Body of pancreas (tissue), 4 donors: ENCODE results near the gene DNAH2. TPM values are rescaled to one million over a fixed set of nuclear protein-coding genes. Genes with fewer than 3 reads are reported as not detected.

Source experiments
- ATAC-seq: fragments of 150-250 bp; one replicate; pipeline ENCODE4 v1.9.1; 2016
- DNase-seq, 4 donors: peaks; one replicate each; pipeline ENCODE4 v3.0.0-alpha.2; 2019
- H3K27ac ChIP-seq, 4 donors: fragments of 200-600 bp; sonication (generic); 1 replicate in 3 of 4; 2 replicates in 1 of 4; pipeline versions ENCODE4 v1.5.1 to v1.6.1; 2016 to 2019; ENCODE audit warnings: mild to moderate bottlenecking in 1 of 4, mixed read lengths in 1 of 4, moderate library complexity in 1 of 4
- H3K27me3 ChIP-seq, 2 donors: fragments of 200-600 bp; sonication (generic); one replicate each; pipeline ENCODE4 v1.6.0; 2016; ENCODE audit warnings: mild to moderate bottlenecking in 1 of 2
- H3K36me3 ChIP-seq, 2 donors: fragments of 200-600 bp; sonication (generic); replicated peaks in 1 of 2; 2 replicates each; pipeline ENCODE4 v1.5.1; 2016; ENCODE audit warnings: low read depth in 2 of 2; ENCODE audit not compliant: insufficient read depth in 1 of 2
- H3K4me1 ChIP-seq: fragments of 200-600 bp; sonication (generic); one replicate; pipeline ENCODE4 v1.6.0; 2016
- H3K4me3 ChIP-seq, 2 donors: fragments of 200-600 bp; sonication (generic); 1 replicate in 1 of 2; 2 replicates in 1 of 2; pipeline ENCODE4 v1.5.1; 2016 to 2019
- H3K9me3 ChIP-seq, 3 donors: fragments of 200-600 bp; sonication (generic); 1 replicate in 2 of 3; 2 replicates in 1 of 3; pipeline ENCODE4 v1.5.1; 2016
- POLR2A ChIP-seq, 3 donors: fragments of 450-650 bp; IDR thresholded peaks; one replicate each; pipeline ENCODE4 v1.6.1; 2016; ENCODE audit warnings: antibody characterized with exemption in 3 of 3, mild to moderate bottlenecking in 2 of 3
- WGBS, 2 donors: methylation state at CpG; one replicate each; pipeline ENCODE4 v1.1.5; 2017; 5-methylcytosine and 5-hydroxymethylcytosine counted together
- intact Hi-C: fragments of 100-400 bp; cut with DNase I; formaldehyde crosslinking; loops from one replicate; pipeline ENCODE4 v1.15.1; 2023
- total RNA-seq, 2 donors: library from RNA; depleted of rRNA; stranded (reverse); fragments of >200 nt; gene quantifications; one replicate each; pipeline ENCODE4 v1.1.0, GENCODE V29; 2016
- TF ChIP-seq, protein P1 (sequence below), 7 experiments: fragments of 450-650 bp in 4 of 7; fragments of 200-600 bp in 3 of 7; sonication (generic) in 3 of 7; IDR thresholded peaks; one replicate each; pipeline ENCODE4 v1.5.1; 2016 to 2019; ENCODE audit warnings: antibody characterized with exemption in 7 of 7

DNAH2 gene
- total RNA-seq, 2 donors from 2014 or later: 0.26 to 0.66 TPM

DNA sequence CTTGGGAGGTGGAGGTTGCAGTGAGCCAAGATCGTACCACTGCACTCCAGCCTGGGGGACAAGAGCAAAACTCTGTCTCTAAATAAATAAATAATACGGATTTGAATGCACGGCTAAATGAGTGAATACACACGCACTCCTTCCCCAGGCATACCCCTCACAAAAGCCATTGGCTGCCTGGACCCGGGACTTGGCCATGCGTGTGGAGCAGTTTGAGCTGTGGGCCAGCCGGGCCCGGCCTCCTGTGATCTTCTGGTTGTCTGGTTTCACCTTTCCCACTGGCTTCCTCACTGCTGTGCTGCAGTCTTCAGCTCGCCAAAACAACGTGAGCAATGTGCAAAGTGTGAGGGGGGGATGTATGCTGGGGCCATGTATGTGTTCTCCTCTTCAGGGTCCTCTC is 114.9 kb downstream of the DNAH2 start:
- DNase-seq (no peak), ATAC-seq (no peak)
- no peak for TF ChIP-seq POLR2A (IDR thresholded peaks at IDR 0.05)
- TF ChIP-seq, protein P1, sequence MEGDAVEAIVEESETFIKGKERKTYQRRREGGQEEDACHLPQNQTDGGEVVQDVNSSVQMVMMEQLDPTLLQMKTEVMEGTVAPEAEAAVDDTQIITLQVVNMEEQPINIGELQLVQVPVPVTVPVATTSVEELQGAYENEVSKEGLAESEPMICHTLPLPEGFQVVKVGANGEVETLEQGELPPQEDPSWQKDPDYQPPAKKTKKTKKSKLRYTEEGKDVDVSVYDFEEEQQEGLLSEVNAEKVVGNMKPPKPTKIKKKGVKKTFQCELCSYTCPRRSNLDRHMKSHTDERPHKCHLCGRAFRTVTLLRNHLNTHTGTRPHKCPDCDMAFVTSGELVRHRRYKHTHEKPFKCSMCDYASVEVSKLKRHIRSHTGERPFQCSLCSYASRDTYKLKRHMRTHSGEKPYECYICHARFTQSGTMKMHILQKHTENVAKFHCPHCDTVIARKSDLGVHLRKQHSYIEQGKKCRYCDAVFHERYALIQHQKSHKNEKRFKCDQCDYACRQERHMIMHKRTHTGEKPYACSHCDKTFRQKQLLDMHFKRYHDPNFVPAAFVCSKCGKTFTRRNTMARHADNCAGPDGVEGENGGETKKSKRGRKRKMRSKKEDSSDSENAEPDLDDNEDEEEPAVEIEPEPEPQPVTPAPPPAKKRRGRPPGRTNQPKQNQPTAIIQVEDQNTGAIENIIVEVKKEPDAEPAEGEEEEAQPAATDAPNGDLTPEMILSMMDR (IDR thresholded peaks at IDR 0.05): no peak
- Histone ChIP-seq H3K27ac (no peak overlapping the region), H3K27me3 (no peaks in the 10 kb centered on the region), H3K4me3 (no peak overlapping the region), H3K9me3 (no peaks in the 10 kb centered on the region), H3K4me1 (peaks cover 14% of the 10 kb centered on the region), H3K36me3 (no peaks in the 10 kb centered on the region)
- WGBS, 2 donors: 85 to 87% methylated on average over 10 of the region's 10 CpGs
- intact Hi-C loops: no loop called here

DNA sequence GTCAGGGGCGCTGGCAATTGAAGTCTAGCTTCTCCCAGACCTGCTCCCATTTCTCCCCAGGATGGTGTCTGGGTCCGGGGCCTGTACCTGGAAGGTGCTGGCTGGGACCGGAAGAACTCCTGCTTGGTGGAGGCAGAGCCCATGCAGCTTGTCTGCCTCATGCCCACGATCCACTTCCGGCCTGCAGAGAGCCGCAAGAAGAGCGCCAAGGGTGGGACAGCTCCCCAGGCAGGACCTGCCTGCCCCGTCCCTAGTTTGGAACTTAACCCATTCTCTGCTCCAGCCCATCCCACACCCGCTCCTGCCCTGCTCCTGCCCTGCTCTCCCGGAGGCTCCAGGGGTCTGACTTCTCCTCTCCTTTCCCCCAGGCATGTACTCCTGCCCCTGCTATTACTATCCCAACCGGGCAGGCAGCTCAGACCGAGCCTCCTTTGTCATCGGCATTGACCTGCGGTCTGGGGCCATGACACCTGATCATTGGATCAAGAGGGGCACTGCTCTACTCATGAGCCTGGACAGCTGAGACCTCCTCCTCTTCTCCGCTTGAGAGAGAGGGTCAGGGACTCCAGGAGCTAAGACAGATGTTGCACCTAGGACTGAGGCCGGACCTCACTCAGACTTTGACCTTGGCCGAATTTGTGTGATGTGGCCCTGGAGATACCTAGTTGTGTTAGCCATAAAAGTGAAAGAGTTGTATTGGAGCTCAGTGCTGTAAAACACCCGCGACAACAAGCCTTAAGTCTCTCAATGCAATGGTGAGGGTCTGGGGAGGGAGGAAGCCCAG is 115.7 kb downstream of the DNAH2 start:
- WGBS, 2 donors: 44 to 53% methylated on average over 17 to 19 of the region's 19 CpGs
- TF ChIP-seq POLR2A (IDR thresholded peaks at IDR 0.05): no peak
- TF ChIP-seq, protein P1 (IDR thresholded peaks at IDR 0.05): no peak
- DNase-seq (no peak), ATAC-seq (no peak)
- peak overlapping the region in 3 of 4 donors; percentile 100 for H3K27ac ChIP-seq
- no peaks in the 10 kb centered on the region for H3K36me3 ChIP-seq
- intact Hi-C loops: no loop called here
- peaks cover 19% of the 10 kb centered on the region for H3K4me1 ChIP-seq
- H3K4me3 ChIP-seq: no peak overlapping the region
- H3K27me3 ChIP-seq: no peaks in the 10 kb centered on the region
- no peaks in the 10 kb centered on the region for H3K9me3 ChIP-seq

GRCh38 chr17:7833795-7834541 is 116.4 kb downstream of the DNAH2 start, which contains the start of gene KDM6B:
Gene KDM6B (plus strand): TSS chr17:7834217. CDS start chr17:7845555, 11,338 bp downstream.
- TF ChIP-seq, protein P1 (IDR thresholded peaks at IDR 0.05): no peak
- peak; percentile 3 to 54 (median 32) for TF ChIP-seq POLR2A (IDR thresholded peaks at IDR 0.05)
- DNase-seq: peak; percentile 94 to 97 (median 96)
- WGBS, 2 donors: 0 to 2% methylated on average over 10 to 48 of the region's 49 CpGs
- H3K4me1 ChIP-seq: peaks cover 25% of the 10 kb centered on the region
- intact Hi-C loops: no loop called here
- H3K4me3 ChIP-seq: peak within 1 kb of the TSS; percentile 28 to 33
- H3K27ac ChIP-seq: peak within 1 kb of the TSS; percentile 97 to 100 (median 100)
- no peaks in the 10 kb centered on the region for H3K27me3 ChIP-seq
- no peaks in the 10 kb centered on the region for H3K36me3 ChIP-seq
- H3K9me3 ChIP-seq: no peaks in the 10 kb centered on the region
- peak; percentile 57 for ATAC-seq

DNA sequence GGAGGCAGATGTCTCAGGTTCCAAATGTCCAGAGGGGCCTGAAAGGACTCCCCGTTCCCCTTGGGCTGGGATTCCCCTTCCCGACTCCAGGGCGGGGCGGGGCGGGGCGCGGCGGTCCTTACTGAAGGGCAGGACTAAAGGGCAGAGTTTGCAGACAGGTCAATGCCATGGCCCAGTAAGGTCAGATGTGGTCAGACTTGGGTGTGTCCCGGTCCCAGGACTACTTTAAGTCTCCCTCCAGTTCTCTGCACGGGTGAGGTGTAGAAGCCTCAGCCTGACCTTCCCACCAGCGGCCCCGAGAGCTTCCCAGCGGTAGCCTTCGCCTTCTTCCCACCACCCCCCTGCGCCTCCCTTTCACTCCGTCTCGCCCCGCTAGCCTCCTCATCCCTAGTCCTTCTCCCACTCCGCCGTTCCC is 117.0 kb downstream of the DNAH2 start:
- WGBS, 2 donors: 0 to 1% methylated on average over 15 to 19 of the region's 20 CpGs
- peak overlapping the region; percentile 20 to 33 for H3K4me3 ChIP-seq
- H3K27ac ChIP-seq: peak overlapping the region; percentile 97 to 100 (median 100)
- peak; percentile 59 to 62 (median 62) for DNase-seq
- no peaks in the 10 kb centered on the region for H3K27me3 ChIP-seq
- H3K9me3 ChIP-seq: no peaks in the 10 kb centered on the region
- no peak for ATAC-seq
- no peak for TF ChIP-seq POLR2A (IDR thresholded peaks at IDR 0.05)
- TF ChIP-seq, protein P1 (IDR thresholded peaks at IDR 0.05): no peak
- intact Hi-C loops: no loop called here
- H3K4me1 ChIP-seq: peaks cover 31% of the 10 kb centered on the region
- H3K36me3 ChIP-seq: no peaks in the 10 kb centered on the region
